Keratinocyte (primary cell): ENCODE data around the gene CHD9. TPM values are rescaled to one million over a fixed set of nuclear protein-coding genes. Genes with fewer than 3 reads are reported as not detected.
A peak's percentile ranks its signal among the peaks of the same experiment; 100 is the strongest.

Experiments used
- DNase-seq: peaks from one replicate; pipeline ENCODE4 v3.0.0-alpha.2; 2011; ENCODE audit warnings: low read depth, missing footprints, low spot score
- FAIRE-seq: peaks from 2 replicates; lab custom pipeline; 2011; peaks lifted over from hg19 to GRCh38; lab: Jason Lieb, UNC
- H2AFZ ChIP-seq: 2 replicates; pipeline ENCODE4 v1.6.0; 2012; ENCODE audit warnings: low read length, control low read depth, inconsistent platforms; ENCODE audit not compliant: control insufficient read depth
- H3K27ac ChIP-seq: 2 replicates; pipeline ENCODE4 v1.5.1; 2011; ENCODE audit warnings: low read length; ENCODE audit not compliant: control insufficient read depth, insufficient read depth
- H3K27me3 ChIP-seq: 3 replicates; pipeline ENCODE4 v1.6.0; 2011; ENCODE audit warnings: low read length; ENCODE audit not compliant: control insufficient read depth, insufficient read depth; ENCODE audit errors: extremely low read depth
- H3K36me3 ChIP-seq, 2 experiments: 2 replicates in 1 of 2; 3 replicates in 1 of 2; pipeline ENCODE4 v1.5.1; 2011; ENCODE audit warnings: low read length in 2 of 2, mild to moderate bottlenecking in 1 of 2; ENCODE audit not compliant: control insufficient read depth in 2 of 2, insufficient read depth in 2 of 2; ENCODE audit errors: extremely low read depth in 1 of 2
- H3K4me1 ChIP-seq: 3 replicates; pipeline ENCODE4 v1.5.1; 2011; ENCODE audit warnings: low read length; ENCODE audit not compliant: control insufficient read depth, insufficient read depth; ENCODE audit errors: extremely low read depth
- H3K4me2 ChIP-seq: 3 replicates; pipeline ENCODE4 v1.6.0; 2011; ENCODE audit warnings: low read depth, low read length; ENCODE audit not compliant: control insufficient read depth, insufficient read depth; ENCODE audit errors: extremely low read depth
- H3K4me3 ChIP-seq, 3 experiments: fragments of 200-600 bp in 1 of 3; sonication (generic) in 1 of 3; 2 replicates in 2 of 3; 3 replicates in 1 of 3; pipeline ENCODE4 v1.5.1; 2011 to 2016; ENCODE audit warnings: low read length in 3 of 3, mild to moderate bottlenecking in 3 of 3, control low read depth in 2 of 3, inconsistent platforms in 1 of 3, low read depth in 1 of 3, mixed read lengths in 1 of 3, mixed run types in 1 of 3, moderate library complexity in 1 of 3; ENCODE audit not compliant: control insufficient read depth in 2 of 3, insufficient read depth in 2 of 3; ENCODE audit errors: extremely low read depth in 1 of 3
- H3K79me2 ChIP-seq: 2 replicates; pipeline ENCODE4 v1.6.0; 2012; ENCODE audit warnings: low read length; ENCODE audit not compliant: control insufficient read depth, insufficient read depth
- H3K9ac ChIP-seq: 3 replicates; pipeline ENCODE4 v1.6.0; 2011; ENCODE audit warnings: low read length; ENCODE audit not compliant: control insufficient read depth, insufficient read depth; ENCODE audit errors: extremely low read depth
- H3K9me1 ChIP-seq: 3 replicates; pipeline ENCODE4 v1.6.0; 2011; ENCODE audit warnings: low read length; ENCODE audit not compliant: control insufficient read depth, insufficient read depth; ENCODE audit errors: extremely low read depth
- H3K9me3 ChIP-seq: 2 replicates; pipeline ENCODE4 v1.5.1; 2012; ENCODE audit warnings: low read depth, low read length; ENCODE audit not compliant: control insufficient read depth
- H4K20me1 ChIP-seq: 3 replicates; pipeline ENCODE4 v1.6.0; 2011; ENCODE audit warnings: low read length; ENCODE audit not compliant: control insufficient read depth, insufficient read depth; ENCODE audit errors: extremely low read depth
- EZH2 ChIP-seq: IDR thresholded peaks from one replicate; pipeline ENCODE4 v1.6.1; 2012; ENCODE audit warnings: inconsistent platforms, mild to moderate bottlenecking, low read length, moderate library complexity
- dilution Hi-C: fragments of 300-500 bp; cut with MboI; formaldehyde crosslinking; loops from one replicate; pipeline ENCODE4 v1.7.0; 2020; ENCODE audit warnings: low sequenced_read_pairs; ENCODE audit not compliant: extremely low pct_ligation_motif_present
- polyA minus RNA-seq, 3 experiments: library from RNA; depleted of rRNA, polyadenylated mRNA; stranded (reverse); fragments of >200 nt; gene quantifications; 1 replicate in 1 of 3; 2 replicates in 1 of 3; 3 replicates in 1 of 3; pipeline ENCODE4 v1.2.3, GENCODE V29; 2011
- polyA plus RNA-seq, 5 experiments: library from polyadenylated mRNA; depleted of rRNA in 3 of 5; stranded (reverse) in 3 of 5; stranded (forward) in 1 of 5; unstranded in 1 of 5; fragments of >200 nt; gene quantifications; 1 replicate in 1 of 5; 2 replicates in 3 of 5; 3 replicates in 1 of 5; pipeline versions ENCODE4 v1.2.1 to v1.2.3, GENCODE V29; 2011 to 2012; ENCODE audit warnings: missing spikeins in 2 of 5, low read depth in 1 of 5, low replicate concordance in 1 of 5
- TF ChIP-seq, protein P1 (sequence below), 3 experiments: IDR thresholded peaks in 1 of 3; conservative IDR thresholded peaks in 1 of 3; optimal IDR thresholded peaks in 1 of 3; 2 replicates in 2 of 3; 3 replicates in 1 of 3; pipeline versions ENCODE3 to v1.5.1; 2011; ENCODE audit warnings: low read length in 3 of 3, mild to moderate bottlenecking in 3 of 3, moderate library complexity in 2 of 3, control low read depth in 1 of 3, inconsistent platforms in 1 of 3; ENCODE audit not compliant: insufficient read depth in 2 of 3; ENCODE audit errors: extremely low read depth in 1 of 3

CHD9 gene, protein sequence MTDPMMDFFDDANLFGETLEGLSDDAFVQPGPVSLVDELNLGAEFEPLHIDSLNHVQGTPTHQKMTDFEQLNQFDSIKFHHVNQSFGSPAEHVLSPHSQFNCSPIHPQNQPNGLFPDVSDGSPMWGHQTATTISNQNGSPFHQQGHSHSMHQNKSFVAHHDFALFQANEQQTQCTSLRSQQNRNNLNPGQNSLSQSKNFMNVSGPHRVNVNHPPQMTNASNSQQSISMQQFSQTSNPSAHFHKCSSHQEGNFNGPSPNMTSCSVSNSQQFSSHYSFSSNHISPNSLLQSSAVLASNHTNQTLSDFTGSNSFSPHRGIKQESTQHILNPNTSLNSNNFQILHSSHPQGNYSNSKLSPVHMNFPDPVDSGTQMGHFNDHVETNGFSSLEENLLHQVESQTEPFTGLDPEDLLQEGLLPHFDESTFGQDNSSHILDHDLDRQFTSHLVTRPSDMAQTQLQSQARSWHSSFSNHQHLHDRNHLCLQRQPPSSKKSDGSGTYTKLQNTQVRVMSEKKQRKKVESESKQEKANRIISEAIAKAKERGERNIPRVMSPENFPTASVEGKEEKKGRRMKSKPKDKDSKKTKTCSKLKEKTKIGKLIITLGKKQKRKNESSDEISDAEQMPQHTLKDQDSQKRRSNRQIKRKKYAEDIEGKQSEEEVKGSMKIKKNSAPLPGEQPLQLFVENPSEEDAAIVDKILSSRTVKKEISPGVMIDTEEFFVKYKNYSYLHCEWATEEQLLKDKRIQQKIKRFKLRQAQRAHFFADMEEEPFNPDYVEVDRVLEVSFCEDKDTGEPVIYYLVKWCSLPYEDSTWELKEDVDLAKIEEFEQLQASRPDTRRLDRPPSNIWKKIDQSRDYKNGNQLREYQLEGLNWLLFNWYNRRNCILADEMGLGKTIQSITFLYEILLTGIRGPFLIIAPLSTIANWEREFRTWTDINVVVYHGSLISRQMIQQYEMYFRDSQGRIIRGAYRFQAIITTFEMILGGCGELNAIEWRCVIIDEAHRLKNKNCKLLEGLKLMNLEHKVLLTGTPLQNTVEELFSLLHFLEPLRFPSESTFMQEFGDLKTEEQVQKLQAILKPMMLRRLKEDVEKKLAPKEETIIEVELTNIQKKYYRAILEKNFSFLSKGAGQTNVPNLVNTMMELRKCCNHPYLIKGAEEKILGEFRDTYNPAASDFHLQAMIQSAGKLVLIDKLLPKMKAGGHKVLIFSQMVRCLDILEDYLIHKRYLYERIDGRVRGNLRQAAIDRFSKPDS (N-terminal part only)
- 18.5 to 32.8 TPM (median 24.7 TPM) in 3 replicates for polyA plus RNA-seq
- 66.4 TPM for polyA plus RNA-seq (2011; ENCODE audit: low read depth)
- 7.3 and 17.0 TPM in 2 replicates for polyA plus RNA-seq (2011; cell fraction: cytosol; rRNA removed)
- 40.9 and 55.0 TPM in 2 replicates for polyA plus RNA-seq (2011; cell fraction: nucleus; rRNA removed)
- polyA plus RNA-seq (2012; ENCODE audit: low replicate concordance), result 13.0 and 14.7 TPM in 2 replicates
- polyA minus RNA-seq, result 10.3 to 146 TPM (median 105 TPM) in 3 replicates
- 11.5 TPM for polyA minus RNA-seq (2011; cell fraction: cytosol; rRNA and poly(A)+ RNA removed)
- 64.3 and 116 TPM in 2 replicates for polyA minus RNA-seq (2011; cell fraction: nucleus; rRNA and poly(A)+ RNA removed)

DNA sequence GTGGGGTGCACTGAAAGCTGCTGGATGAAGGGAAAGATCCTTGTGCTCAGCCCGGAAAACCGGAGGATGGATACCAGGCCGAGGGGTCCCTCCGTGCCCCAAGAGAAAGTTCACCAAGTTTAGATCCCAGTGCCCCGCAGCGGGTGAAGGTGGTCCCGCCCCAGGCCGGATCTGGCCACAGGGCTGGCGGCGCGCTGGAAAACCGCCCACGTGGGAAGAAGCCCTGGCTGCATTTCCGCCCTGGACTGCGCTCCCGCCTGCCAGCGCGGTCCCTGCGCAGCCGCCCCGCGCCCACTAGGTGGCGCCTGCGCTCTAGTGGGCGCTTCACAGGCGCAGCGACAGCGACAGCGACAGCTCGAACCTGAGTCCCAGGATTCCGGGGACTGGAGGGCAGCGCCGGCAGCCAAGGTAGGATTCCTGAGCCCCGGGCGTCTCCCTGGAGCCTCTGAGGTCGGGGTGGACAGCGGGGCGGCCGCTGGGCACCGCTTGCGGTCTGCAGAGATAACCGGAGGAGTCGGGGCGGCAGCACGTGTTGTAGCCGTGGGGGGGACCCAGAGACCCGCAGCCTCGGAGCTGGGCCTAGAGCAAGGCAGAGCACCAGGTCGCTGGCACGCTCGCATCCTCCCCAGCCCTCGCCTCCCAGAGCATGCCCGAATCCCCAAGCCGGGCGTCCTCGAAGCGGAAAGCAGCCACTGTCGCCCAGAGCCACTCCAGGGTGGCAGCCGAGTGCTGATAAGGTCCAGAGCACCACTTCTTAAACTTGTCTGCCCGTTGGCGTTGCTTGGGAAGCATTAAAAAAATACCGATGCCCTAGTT lies at the start of gene CHD9:
Gene CHD9 (plus strand): TSS at position 322 of the 816 bp plus-strand sequence. CDS start 101,099 bp downstream, outside the sequence.
- Histone ChIP-seq H3K4me3 (peak within 1 kb of the TSS; percentile 83 to 89 (median 83)), H3K9me3 (no peaks in the 10 kb centered on the region), H3K36me3 (peaks cover 0 to 7% of the 10 kb centered on the region in 2 experiments), H3K27me3 (no peaks in the 10 kb centered on the region), H3K27ac (peak within 1 kb of the TSS; percentile 86), H3K9me1 (no peaks in the 10 kb centered on the region), H3K4me2 (peak within 1 kb of the TSS; percentile 92), H4K20me1 (no peaks in the 10 kb centered on the region), H2AFZ (peak within 1 kb of the TSS; percentile 84), H3K79me2 (peaks cover 40% of the 10 kb centered on the region), H3K9ac (peak within 1 kb of the TSS; percentile 86), H3K4me1 (peaks cover 34% of the 10 kb centered on the region)
- dilution Hi-C loops, result no loop called here
- FAIRE-seq (no peak), DNase-seq (no peak)
- TF ChIP-seq, protein P1, sequence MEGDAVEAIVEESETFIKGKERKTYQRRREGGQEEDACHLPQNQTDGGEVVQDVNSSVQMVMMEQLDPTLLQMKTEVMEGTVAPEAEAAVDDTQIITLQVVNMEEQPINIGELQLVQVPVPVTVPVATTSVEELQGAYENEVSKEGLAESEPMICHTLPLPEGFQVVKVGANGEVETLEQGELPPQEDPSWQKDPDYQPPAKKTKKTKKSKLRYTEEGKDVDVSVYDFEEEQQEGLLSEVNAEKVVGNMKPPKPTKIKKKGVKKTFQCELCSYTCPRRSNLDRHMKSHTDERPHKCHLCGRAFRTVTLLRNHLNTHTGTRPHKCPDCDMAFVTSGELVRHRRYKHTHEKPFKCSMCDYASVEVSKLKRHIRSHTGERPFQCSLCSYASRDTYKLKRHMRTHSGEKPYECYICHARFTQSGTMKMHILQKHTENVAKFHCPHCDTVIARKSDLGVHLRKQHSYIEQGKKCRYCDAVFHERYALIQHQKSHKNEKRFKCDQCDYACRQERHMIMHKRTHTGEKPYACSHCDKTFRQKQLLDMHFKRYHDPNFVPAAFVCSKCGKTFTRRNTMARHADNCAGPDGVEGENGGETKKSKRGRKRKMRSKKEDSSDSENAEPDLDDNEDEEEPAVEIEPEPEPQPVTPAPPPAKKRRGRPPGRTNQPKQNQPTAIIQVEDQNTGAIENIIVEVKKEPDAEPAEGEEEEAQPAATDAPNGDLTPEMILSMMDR (optimal IDR thresholded peaks at IDR 0.05 in 1 of 3, IDR thresholded peaks at IDR 0.05 in 1 of 3, conservative IDR thresholded peaks at IDR 0.05 in 1 of 3; ENCODE audit: extremely low read depth in 1 of 3, insufficient read depth in 2 of 3, low read length in 3 of 3), result peak; percentile 85 to 100 (median 92)
- TF ChIP-seq EZH2, result no peak
